NCI-H1417 treated with DMSO at 0.1 percent for 48 hours (cell line): Measurements from ENCODE around the gene SMYD3.

Source experiments
- DNase-seq: peaks from one replicate; lab custom pipeline; 2025; lab: John Stamatoyannopoulos, UW

The SMYD3 gene

GRCh38 chr1:246214708-246215509 is 292.2 kb downstream of the SMYD3 start:
- DNase-seq: no peak

- DNase-seq: no peak
Observed at GRCh38 chr1:246213947-246214346, 293.1 kb downstream of the SMYD3 start.

- DNase-seq: no peak
Observed at GRCh38 chr1:246213502-246213901, 293.6 kb downstream of the SMYD3 start.

GRCh38 chr1:246213036-246213435 is 294.0 kb downstream of the SMYD3 start:
- no peak for DNase-seq

GRCh38 chr1:246212013-246212412 is 295.1 kb downstream of the SMYD3 start:
- DNase-seq: no peak

GRCh38 chr1:246210756-246211155 is 296.3 kb downstream of the SMYD3 start:
- no peak for DNase-seq

GRCh38 chr1:246208105-246208504 is 299.0 kb downstream of the SMYD3 start:
- DNase-seq: no peak

- DNase-seq: no peak
Observed at GRCh38 chr1:246203180-246203579, 303.9 kb downstream of the SMYD3 start.

GRCh38 chr1:246200738-246201137 is 306.3 kb downstream of the SMYD3 start:
- no peak for DNase-seq

GRCh38 chr1:246200225-246200624 is 306.9 kb downstream of the SMYD3 start:
- DNase-seq: no peak

GRCh38 chr1:246199086-246199645 is 307.9 kb downstream of the SMYD3 start:
- no peak for DNase-seq

- DNase-seq: no peak
Observed at GRCh38 chr1:246198115-246198816, 308.8 kb downstream of the SMYD3 start.

- DNase-seq: no peak
Observed at GRCh38 chr1:246197076-246197475, 310.0 kb downstream of the SMYD3 start.

GRCh38 chr1:246195296-246195695 is 311.8 kb downstream of the SMYD3 start:
- no peak for DNase-seq

- no peak for DNase-seq
Observed at GRCh38 chr1:246193537-246193936, 313.5 kb downstream of the SMYD3 start.

- DNase-seq: no peak
Observed at GRCh38 chr1:246189126-246189525, 318.0 kb downstream of the SMYD3 start.

GRCh38 chr1:246187834-246188372 is 319.2 kb downstream of the SMYD3 start:
- no peak for DNase-seq

GRCh38 chr1:246184503-246184902 is 322.6 kb downstream of the SMYD3 start:
- no peak for DNase-seq

GRCh38 chr1:246182149-246182851 is 324.8 kb downstream of the SMYD3 start:
- no peak for DNase-seq

GRCh38 chr1:246181241-246181640 is 325.8 kb downstream of the SMYD3 start:
- no peak for DNase-seq

GRCh38 chr1:246179401-246179800 is 327.7 kb downstream of the SMYD3 start:
- DNase-seq: no peak

- DNase-seq: no peak
Observed at GRCh38 chr1:246178717-246179311, 328.3 kb downstream of the SMYD3 start.
